ENCODE data around the gene PRKG1. TPM values are rescaled to one million over a fixed set of nuclear protein-coding genes. Genes with fewer than 3 reads are reported as not detected.

PRKG1 gene
- total RNA-seq, 1 experiment from 2014 or later: 0.09 TPM

DNA sequence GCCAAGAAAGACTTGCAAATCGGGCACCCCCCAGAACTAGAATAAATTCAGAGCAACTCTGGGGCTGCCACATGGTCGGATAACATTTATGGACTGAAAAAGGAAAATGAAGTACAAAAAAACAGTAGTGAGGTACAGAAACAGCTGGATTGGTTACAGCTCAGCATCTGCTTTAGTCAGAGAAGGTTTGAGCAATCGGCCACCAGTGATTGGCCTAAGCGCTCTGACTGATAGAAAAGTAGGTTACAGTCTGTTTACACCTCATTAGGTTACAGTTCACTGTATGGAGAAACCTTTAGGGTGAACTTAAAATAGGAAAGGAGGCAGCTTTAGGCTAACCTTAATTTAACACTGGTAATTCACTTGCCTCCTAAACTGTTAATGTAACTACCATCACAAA, 1137.8 kb downstream of the PRKG1 start:
- Histone ChIP-seq H3K4me1 (peaks cover 14% of the 10 kb centered on the region), H3K4me3 (ENCODE audit: low read depth, low read length) (no peak overlapping the region), H3K36me3 (ENCODE audit: control insufficient read depth, insufficient read depth, low read length) (no peaks in the 10 kb centered on the region), H3K27me3 (replicated peaks; ENCODE audit: control insufficient read depth, insufficient read depth, low read length) (no peaks in the 10 kb centered on the region), H3K9me3 (no peaks in the 10 kb centered on the region)
- H3K4me1 Mint-ChIP-seq (ENCODE audit: low read depth, unreplicated experiment): peaks cover 7% of the 10 kb centered on the region
- TF ChIP-seq, protein P1, sequence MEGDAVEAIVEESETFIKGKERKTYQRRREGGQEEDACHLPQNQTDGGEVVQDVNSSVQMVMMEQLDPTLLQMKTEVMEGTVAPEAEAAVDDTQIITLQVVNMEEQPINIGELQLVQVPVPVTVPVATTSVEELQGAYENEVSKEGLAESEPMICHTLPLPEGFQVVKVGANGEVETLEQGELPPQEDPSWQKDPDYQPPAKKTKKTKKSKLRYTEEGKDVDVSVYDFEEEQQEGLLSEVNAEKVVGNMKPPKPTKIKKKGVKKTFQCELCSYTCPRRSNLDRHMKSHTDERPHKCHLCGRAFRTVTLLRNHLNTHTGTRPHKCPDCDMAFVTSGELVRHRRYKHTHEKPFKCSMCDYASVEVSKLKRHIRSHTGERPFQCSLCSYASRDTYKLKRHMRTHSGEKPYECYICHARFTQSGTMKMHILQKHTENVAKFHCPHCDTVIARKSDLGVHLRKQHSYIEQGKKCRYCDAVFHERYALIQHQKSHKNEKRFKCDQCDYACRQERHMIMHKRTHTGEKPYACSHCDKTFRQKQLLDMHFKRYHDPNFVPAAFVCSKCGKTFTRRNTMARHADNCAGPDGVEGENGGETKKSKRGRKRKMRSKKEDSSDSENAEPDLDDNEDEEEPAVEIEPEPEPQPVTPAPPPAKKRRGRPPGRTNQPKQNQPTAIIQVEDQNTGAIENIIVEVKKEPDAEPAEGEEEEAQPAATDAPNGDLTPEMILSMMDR (IDR thresholded peaks at IDR 0.05; ENCODE audit: insufficient read depth in 1 of 2, low read depth in 1 of 2, low read length in 1 of 2, severe bottlenecking in 1 of 2, unreplicated experiment in 1 of 2): no peak
- intact Hi-C loops (cut with micrococcal nuclease; ENCODE audit: unreplicated experiment): loop anchor here (10.0 kb wide), 1 partner anchor 587 kb away; no protein-coding TSS in a partner anchor
- H3K4me3 Mint-ChIP-seq (ENCODE audit: unreplicated experiment): no peak overlapping the region
- no peaks in the 10 kb centered on the region for H3K9me3 Mint-ChIP-seq (ENCODE audit: unreplicated experiment)
- H3K27me3 Mint-ChIP-seq (ENCODE audit: insufficient read depth, unreplicated experiment): no peaks in the 10 kb centered on the region
- no peak overlapping the region for H3K27ac Mint-ChIP-seq (ENCODE audit: unreplicated experiment)
- no TSS peak for BruUV-seq (replicated peaks)
- H3K36me3 Mint-ChIP-seq (ENCODE audit: insufficient read depth, unreplicated experiment): no peaks in the 10 kb centered on the region
- ChIA-PET POLR2A (no interaction called here), CTCF (no interaction called here)
- DNase-seq: no peak

- Mint-ChIP-seq H3K27me3 (ENCODE audit: insufficient read depth, unreplicated experiment) (no peaks in the 10 kb centered on the region), H3K4me3 (ENCODE audit: unreplicated experiment) (no peak overlapping the region), H3K9me3 (ENCODE audit: unreplicated experiment) (no peaks in the 10 kb centered on the region), H3K27ac (ENCODE audit: unreplicated experiment) (no peak overlapping the region), H3K36me3 (ENCODE audit: insufficient read depth, unreplicated experiment) (no peaks in the 10 kb centered on the region), H3K4me1 (ENCODE audit: low read depth, unreplicated experiment) (peaks cover 7% of the 10 kb centered on the region)
- ChIA-PET CTCF (interaction anchor here (0.6 to 1.2 kb wide), 4 partner anchors 100 to 823 kb away, joined by 3 to 5 read pairs (median 3); no protein-coding TSS in a partner anchor), POLR2A (no interaction called here)
- no peak for DNase-seq
- Histone ChIP-seq H3K4me3 (ENCODE audit: low read depth, low read length) (no peak overlapping the region), H3K4me1 (peaks cover 14% of the 10 kb centered on the region), H3K9me3 (no peaks in the 10 kb centered on the region), H3K27me3 (replicated peaks; ENCODE audit: control insufficient read depth, insufficient read depth, low read length) (no peaks in the 10 kb centered on the region), H3K36me3 (ENCODE audit: control insufficient read depth, insufficient read depth, low read length) (no peaks in the 10 kb centered on the region)
- intact Hi-C loops (cut with micrococcal nuclease; ENCODE audit: unreplicated experiment): loop anchor here (10.0 kb wide), 1 partner anchor 588 kb away; no protein-coding TSS in a partner anchor
- TF ChIP-seq, protein P1 (IDR thresholded peaks at IDR 0.05; ENCODE audit: insufficient read depth in 1 of 2, low read depth in 1 of 2, low read length in 1 of 2, severe bottlenecking in 1 of 2, unreplicated experiment in 1 of 2): no peak
- no TSS peak for BruUV-seq (replicated peaks)
Observed at GRCh38 chr10:52212802-52213201, 1138.5 kb downstream of the PRKG1 start.

DNA sequence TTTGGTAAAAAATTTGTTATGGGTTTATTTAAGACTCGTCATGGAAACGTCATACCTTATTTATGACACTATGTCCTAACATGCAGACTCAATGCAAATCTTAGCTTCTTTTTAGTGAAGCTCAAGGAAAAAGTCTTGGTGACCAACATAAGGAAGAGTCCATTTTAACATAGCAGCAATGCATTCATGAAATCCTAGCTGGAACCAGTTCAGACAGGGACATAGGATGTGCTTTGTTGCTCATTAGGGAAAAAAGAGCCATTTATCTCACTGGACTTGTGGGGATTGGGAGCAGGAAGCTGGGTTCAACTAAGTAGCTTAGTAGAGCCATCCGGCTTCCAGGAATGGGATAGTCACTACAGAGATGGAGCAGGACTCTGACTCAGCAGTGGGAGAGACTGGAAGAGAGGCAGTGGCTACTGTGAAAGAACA, 1139.0 kb downstream of the PRKG1 start:
- no peak overlapping the region for H3K4me3 Mint-ChIP-seq (ENCODE audit: unreplicated experiment)
- intact Hi-C loops (cut with micrococcal nuclease; ENCODE audit: unreplicated experiment): loop anchor here (10.0 kb wide), 1 partner anchor 589 kb away; no protein-coding TSS in a partner anchor
- Histone ChIP-seq H3K9me3 (no peaks in the 10 kb centered on the region), H3K36me3 (ENCODE audit: control insufficient read depth, insufficient read depth, low read length) (no peaks in the 10 kb centered on the region), H3K27me3 (replicated peaks; ENCODE audit: control insufficient read depth, insufficient read depth, low read length) (no peaks in the 10 kb centered on the region), H3K4me1 (peaks cover 14% of the 10 kb centered on the region), H3K4me3 (ENCODE audit: low read depth, low read length) (no peak overlapping the region)
- H3K27me3 Mint-ChIP-seq (ENCODE audit: insufficient read depth, unreplicated experiment): no peaks in the 10 kb centered on the region
- DNase-seq: no peak
- TF ChIP-seq, protein P1 (IDR thresholded peaks at IDR 0.05; ENCODE audit: insufficient read depth in 1 of 2, low read depth in 1 of 2, low read length in 1 of 2, severe bottlenecking in 1 of 2, unreplicated experiment in 1 of 2): no peak
- ChIA-PET POLR2A (no interaction called here), CTCF (interaction anchor here (0.6 to 1.4 kb wide), 5 partner anchors 101 to 824 kb away, joined by 3 to 5 read pairs (median 3); no protein-coding TSS in a partner anchor)
- BruUV-seq (replicated peaks): no TSS peak
- H3K36me3 Mint-ChIP-seq (ENCODE audit: insufficient read depth, unreplicated experiment): no peaks in the 10 kb centered on the region
- peak overlapping the region; percentile 9 for H3K27ac Mint-ChIP-seq (ENCODE audit: unreplicated experiment)
- H3K9me3 Mint-ChIP-seq (ENCODE audit: unreplicated experiment): no peaks in the 10 kb centered on the region
- H3K4me1 Mint-ChIP-seq (ENCODE audit: low read depth, unreplicated experiment): peaks cover 7% of the 10 kb centered on the region

All from Caco-2 (cell line).